ENCODE results near the gene FMNL1. TPM values are rescaled to one million over a fixed set of nuclear protein-coding genes. Genes with fewer than 3 reads are reported as not detected.

The FMNL1 gene
- total and polyA plus RNA-seq, 3 donors from 2014 or later: 11.1 to 15.8 (median 13.9) TPM

DNA sequence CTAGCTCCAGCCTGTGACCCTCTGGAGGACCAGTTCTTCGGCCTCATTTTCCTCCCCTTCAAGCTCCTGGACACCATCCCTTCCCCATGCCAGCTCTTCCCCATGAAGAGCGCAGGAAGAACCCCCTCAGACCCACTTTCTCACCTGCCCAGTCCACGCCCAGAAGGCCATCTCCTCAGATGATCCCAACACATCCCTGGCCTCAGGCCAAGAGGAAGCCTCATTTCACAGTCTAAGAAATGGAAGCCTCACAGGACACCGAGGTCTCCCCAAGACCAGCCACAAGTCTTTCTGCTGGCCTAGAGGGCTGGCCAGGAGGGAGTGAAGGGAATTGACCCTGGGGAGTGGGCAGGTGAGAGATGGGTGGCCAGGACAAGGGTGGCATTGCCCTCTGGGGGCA lies 32.2 kb downstream of the FMNL1 start:
- H3K4me1 ChIP-seq: peaks cover 3% of the 10 kb centered on the region
- no peak overlapping the region for H3K27ac ChIP-seq
- H3K4me3 ChIP-seq: no peak overlapping the region
- intact Hi-C loops (cut with DNase I; ENCODE audit: low total_unique reads): no loop called here
- WGBS, 2 donors: 92 to 94% methylated on average over 4 of the region's 4 CpGs
- no peaks in the 10 kb centered on the region for H3K9me3 ChIP-seq
- no peak for TF ChIP-seq POLR2A (IDR thresholded peaks at IDR 0.05)
- TF ChIP-seq, protein P1, sequence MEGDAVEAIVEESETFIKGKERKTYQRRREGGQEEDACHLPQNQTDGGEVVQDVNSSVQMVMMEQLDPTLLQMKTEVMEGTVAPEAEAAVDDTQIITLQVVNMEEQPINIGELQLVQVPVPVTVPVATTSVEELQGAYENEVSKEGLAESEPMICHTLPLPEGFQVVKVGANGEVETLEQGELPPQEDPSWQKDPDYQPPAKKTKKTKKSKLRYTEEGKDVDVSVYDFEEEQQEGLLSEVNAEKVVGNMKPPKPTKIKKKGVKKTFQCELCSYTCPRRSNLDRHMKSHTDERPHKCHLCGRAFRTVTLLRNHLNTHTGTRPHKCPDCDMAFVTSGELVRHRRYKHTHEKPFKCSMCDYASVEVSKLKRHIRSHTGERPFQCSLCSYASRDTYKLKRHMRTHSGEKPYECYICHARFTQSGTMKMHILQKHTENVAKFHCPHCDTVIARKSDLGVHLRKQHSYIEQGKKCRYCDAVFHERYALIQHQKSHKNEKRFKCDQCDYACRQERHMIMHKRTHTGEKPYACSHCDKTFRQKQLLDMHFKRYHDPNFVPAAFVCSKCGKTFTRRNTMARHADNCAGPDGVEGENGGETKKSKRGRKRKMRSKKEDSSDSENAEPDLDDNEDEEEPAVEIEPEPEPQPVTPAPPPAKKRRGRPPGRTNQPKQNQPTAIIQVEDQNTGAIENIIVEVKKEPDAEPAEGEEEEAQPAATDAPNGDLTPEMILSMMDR (IDR thresholded peaks at IDR 0.05): no peak
- H3K27me3 ChIP-seq: no peaks in the 10 kb centered on the region
- no peaks in the 10 kb centered on the region for H3K36me3 ChIP-seq (ENCODE audit: low read depth, missing control alignments)
- DNase-seq: no peak

DNA sequence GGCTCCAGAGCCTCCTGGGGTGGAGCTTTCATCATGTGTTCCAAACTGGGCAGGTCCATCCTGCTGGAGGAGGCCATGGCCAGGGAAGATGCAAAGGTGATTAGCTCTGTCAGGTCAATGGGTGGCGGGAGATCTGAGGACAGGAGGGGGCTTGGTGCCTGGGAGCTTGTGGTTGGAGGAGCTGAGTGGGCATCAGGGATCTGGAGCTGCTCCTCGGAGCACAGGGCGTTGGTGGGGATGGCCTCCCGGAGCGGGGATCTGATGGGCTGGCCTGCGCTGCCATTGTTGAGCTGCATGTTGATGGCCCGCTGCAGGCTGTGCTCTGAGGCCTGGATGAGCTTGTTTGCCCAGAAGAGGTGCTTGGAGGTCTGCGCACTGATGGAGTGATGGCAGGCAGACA lies 33.7 kb downstream of the FMNL1 start:
- intact Hi-C loops (cut with DNase I; ENCODE audit: low total_unique reads): no loop called here
- no peak for DNase-seq
- TF ChIP-seq, protein P1 (IDR thresholded peaks at IDR 0.05): no peak
- no peak for TF ChIP-seq POLR2A (IDR thresholded peaks at IDR 0.05)
- H3K4me1 ChIP-seq: peaks cover 3% of the 10 kb centered on the region
- no peak overlapping the region for H3K4me3 ChIP-seq
- H3K9me3 ChIP-seq: no peaks in the 10 kb centered on the region
- no peaks in the 10 kb centered on the region for H3K36me3 ChIP-seq (ENCODE audit: low read depth, missing control alignments)
- H3K27me3 ChIP-seq: no peaks in the 10 kb centered on the region
- 93 to 95% methylated on average over 3 to 8 of the region's 8 CpGs for WGBS, 2 donors
- H3K27ac ChIP-seq: no peak overlapping the region

DNA sequence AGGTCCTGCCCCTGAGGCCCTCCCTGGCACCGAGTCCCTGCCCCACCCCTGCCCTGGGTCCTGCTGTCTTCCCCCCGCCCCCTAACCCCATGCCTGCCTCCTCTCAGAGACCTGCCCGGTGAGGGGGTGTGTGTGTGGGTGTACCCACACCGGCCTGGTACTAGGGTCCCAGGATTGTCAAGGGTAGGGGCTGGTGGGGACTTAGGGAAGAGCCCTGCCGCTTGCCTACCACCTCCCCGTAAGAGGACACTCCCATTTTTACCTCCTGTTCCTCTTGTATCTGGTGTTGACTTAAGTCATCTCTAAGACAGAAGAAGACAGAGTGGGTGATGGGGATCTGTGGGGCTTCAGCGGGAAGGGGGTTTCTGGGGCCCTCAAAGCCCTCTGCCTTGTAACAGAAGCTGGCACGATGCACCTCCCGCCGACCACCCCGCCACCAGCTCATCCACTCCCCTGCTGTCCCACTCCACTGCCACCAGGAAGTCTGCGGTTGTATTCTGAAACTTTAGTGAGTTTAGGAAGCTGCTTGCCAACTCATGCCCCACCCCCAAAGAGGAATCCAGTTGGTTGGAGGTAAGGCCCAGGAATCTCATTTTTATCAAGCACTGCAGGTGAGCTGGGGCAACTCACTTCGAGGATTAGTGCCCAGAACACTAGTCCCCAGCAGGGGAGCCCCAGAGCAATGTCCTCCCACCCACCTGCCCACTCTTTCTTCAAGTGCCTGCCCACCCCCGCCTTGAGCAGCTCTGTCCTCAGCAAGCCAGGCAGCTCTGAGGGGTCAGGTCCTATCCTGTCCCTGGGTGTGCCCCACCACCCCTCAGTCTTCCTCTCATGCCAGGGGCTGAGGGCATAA lies 34.7 kb downstream of the FMNL1 start:
- 92 to 95% methylated on average over 10 to 14 of the region's 14 CpGs for WGBS, 2 donors
- no peak overlapping the region for H3K4me3 ChIP-seq
- intact Hi-C loops (cut with DNase I; ENCODE audit: low total_unique reads): no loop called here
- H3K27me3 ChIP-seq: no peaks in the 10 kb centered on the region
- TF ChIP-seq, protein P1 (IDR thresholded peaks at IDR 0.05): no peak
- TF ChIP-seq POLR2A (IDR thresholded peaks at IDR 0.05): no peak
- H3K4me1 ChIP-seq: peaks cover 3% of the 10 kb centered on the region
- no peak for DNase-seq
- no peaks in the 10 kb centered on the region for H3K9me3 ChIP-seq
- no peak overlapping the region for H3K27ac ChIP-seq
- no peaks in the 10 kb centered on the region for H3K36me3 ChIP-seq (ENCODE audit: low read depth, missing control alignments)

DNA sequence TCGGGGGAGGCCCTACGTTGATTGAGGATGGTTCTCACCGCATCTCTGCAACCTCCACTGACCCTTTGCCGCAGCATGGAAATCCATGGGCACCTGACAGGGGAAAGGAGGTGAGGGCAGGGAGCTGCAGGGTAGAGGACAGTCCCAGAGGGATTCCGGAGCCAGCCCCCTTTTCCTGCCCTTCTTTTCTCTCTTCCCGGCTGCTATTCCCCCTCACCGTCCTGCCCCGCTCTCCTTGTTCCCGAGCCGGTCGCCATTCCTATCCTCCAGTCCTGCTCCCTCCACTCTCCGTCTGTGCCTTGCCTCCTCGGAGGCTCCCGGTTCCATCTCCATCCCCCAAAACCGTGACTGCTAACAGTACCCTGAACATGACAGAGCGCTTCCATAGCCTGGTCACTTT lies 35.4 kb downstream of the FMNL1 start:
- H3K36me3 ChIP-seq (ENCODE audit: low read depth, missing control alignments): no peaks in the 10 kb centered on the region
- H3K4me1 ChIP-seq: peaks cover 3% of the 10 kb centered on the region
- intact Hi-C loops (cut with DNase I; ENCODE audit: low total_unique reads): no loop called here
- TF ChIP-seq, protein P1 (IDR thresholded peaks at IDR 0.05): no peak
- no peak for TF ChIP-seq POLR2A (IDR thresholded peaks at IDR 0.05)
- H3K4me3 ChIP-seq: no peak overlapping the region
- H3K27me3 ChIP-seq: no peaks in the 10 kb centered on the region
- no peaks in the 10 kb centered on the region for H3K9me3 ChIP-seq
- no peak for DNase-seq
- WGBS, 2 donors: 85 to 93% methylated on average over 16 of the region's 16 CpGs
- no peak overlapping the region for H3K27ac ChIP-seq

DNA sequence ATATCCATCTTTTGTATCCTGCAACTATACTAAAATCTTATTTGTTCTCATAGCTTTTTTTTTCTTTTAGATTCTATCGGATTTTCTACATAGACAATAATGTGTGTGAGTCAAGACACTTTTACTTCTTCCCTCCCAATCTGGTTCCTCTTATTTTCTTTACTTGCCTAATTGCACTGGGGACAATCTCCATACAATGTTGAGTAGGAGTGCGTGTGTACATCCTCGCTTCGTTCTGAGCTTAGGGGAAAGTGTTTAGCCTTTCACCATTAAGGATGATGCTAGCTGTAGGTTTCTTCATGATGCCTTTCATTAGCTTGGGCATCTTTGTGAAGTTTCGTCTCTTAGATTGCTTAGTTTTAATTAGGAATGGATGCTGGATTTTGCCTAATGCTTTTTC lies 37.3 kb downstream of the FMNL1 start:
- 52 to 71% methylated on average over 5 of the region's 5 CpGs for WGBS, 2 donors
- H3K27ac ChIP-seq: no peak overlapping the region
- no peaks in the 10 kb centered on the region for H3K27me3 ChIP-seq
- no peak for TF ChIP-seq POLR2A (IDR thresholded peaks at IDR 0.05)
- TF ChIP-seq, protein P1 (IDR thresholded peaks at IDR 0.05): no peak
- peaks cover 12% of the 10 kb centered on the region for H3K4me1 ChIP-seq
- H3K9me3 ChIP-seq: no peaks in the 10 kb centered on the region
- H3K4me3 ChIP-seq: no peak overlapping the region
- no peak for DNase-seq
- intact Hi-C loops (cut with DNase I; ENCODE audit: low total_unique reads): no loop called here
- H3K36me3 ChIP-seq (ENCODE audit: low read depth, missing control alignments): no peaks in the 10 kb centered on the region
